Measurements from ENCODE around the gene FBXO8.

Gene FBXO8

DNA sequence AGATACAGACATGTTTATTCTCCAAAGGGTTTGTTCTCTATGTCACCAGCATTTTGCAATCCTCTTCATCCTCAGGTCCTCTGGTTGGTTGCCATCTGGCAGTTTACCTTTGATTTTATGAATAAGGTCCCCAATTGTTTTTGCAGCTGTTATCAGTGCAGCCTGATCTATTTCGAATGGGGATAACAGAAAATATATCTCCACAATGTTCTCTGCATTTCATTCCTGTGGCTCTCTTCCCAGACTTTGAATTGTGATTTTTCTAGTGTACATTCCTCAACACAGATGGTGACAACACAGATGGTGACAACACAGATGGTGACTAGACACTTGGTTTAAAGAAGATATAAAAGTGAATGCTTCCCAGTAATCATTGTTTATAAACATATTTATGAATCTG is 74.1 kb downstream of the FBXO8 start:
- no peak for DNase-seq (ENCODE audit: low spot score)
- TF ChIP-seq CTCF (IDR thresholded peaks at IDR 0.05; ENCODE audit: borderline replicate concordance, control extremely low read depth, extremely low read depth, insufficient read depth, missing control alignments) = no peak
- in situ Hi-C loops (cut with MboI; ENCODE audit: low sequenced_read_pairs, unreplicated experiment) = no loop called here

GRCh38 chr4:174207367-174207766 is 76.1 kb downstream of the FBXO8 start:
- in situ Hi-C loops (cut with MboI; ENCODE audit: low sequenced_read_pairs, unreplicated experiment) = no loop called here
- no peak for TF ChIP-seq CTCF (IDR thresholded peaks at IDR 0.05; ENCODE audit: borderline replicate concordance, control extremely low read depth, extremely low read depth, insufficient read depth, missing control alignments)
- DNase-seq (ENCODE audit: low spot score) = no peak

- no peak for TF ChIP-seq CTCF (IDR thresholded peaks at IDR 0.05; ENCODE audit: borderline replicate concordance, control extremely low read depth, extremely low read depth, insufficient read depth, missing control alignments)
- DNase-seq (ENCODE audit: low spot score) = no peak
- in situ Hi-C loops (cut with MboI; ENCODE audit: low sequenced_read_pairs, unreplicated experiment) = no loop called here
Observed at GRCh38 chr4:174204164-174204831, 79.2 kb downstream of the FBXO8 start.

DNA sequence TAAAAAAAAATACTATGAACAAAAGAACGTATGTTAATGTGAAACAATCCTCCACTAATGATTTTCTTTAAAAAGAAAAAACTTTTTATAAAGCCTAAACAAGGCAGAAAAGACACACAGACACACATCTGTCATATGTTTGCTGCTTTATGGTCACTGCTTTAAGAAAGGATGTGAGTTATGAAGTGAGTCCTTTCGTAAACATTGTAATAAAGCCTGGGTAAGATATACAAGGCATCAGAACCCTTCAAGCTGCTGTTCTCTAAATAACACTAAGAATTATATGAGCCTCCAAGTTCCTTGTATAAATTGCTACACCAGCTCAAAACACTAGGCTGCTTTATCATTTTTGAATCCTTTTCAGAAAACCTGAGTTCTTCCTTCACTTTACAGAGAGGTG is 81.6 kb downstream of the FBXO8 start:
- DNase-seq (ENCODE audit: low spot score) = no peak
- TF ChIP-seq CTCF (IDR thresholded peaks at IDR 0.05; ENCODE audit: borderline replicate concordance, control extremely low read depth, extremely low read depth, insufficient read depth, missing control alignments) = no peak
- in situ Hi-C loops (cut with MboI; ENCODE audit: low sequenced_read_pairs, unreplicated experiment) = no loop called here

- TF ChIP-seq CTCF (IDR thresholded peaks at IDR 0.05; ENCODE audit: borderline replicate concordance, control extremely low read depth, extremely low read depth, insufficient read depth, missing control alignments) = no peak
- DNase-seq (ENCODE audit: low spot score) = no peak
- in situ Hi-C loops (cut with MboI; ENCODE audit: low sequenced_read_pairs, unreplicated experiment) = no loop called here
Observed at GRCh38 chr4:174199735-174200134, 83.7 kb downstream of the FBXO8 start.

DNA sequence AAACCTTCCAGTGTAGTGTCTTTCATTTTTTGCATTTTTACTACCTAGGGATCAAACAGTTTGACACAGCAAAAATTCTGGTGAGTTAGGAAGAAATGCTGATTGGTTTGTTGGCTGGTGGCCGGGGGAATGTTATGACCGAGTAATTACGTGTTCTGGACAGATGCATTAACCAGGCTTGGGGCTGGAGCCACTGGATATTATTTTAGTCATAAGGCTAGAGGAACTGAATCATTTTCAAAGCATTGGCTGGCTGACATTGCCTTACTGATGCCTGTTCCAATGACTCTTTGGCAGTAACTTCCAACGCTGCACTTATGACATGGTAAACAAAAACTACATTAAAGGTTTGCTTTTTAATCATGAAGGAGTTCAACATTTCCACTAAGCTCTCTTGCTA is 84.6 kb downstream of the FBXO8 start:
- DNase-seq (ENCODE audit: low spot score) = no peak
- in situ Hi-C loops (cut with MboI; ENCODE audit: low sequenced_read_pairs, unreplicated experiment) = no loop called here
- TF ChIP-seq CTCF (IDR thresholded peaks at IDR 0.05; ENCODE audit: borderline replicate concordance, control extremely low read depth, extremely low read depth, insufficient read depth, missing control alignments) = no peak
